ENCODE data around the gene LRRC4C. TPM values are rescaled to one million over a fixed set of nuclear protein-coding genes. Genes with fewer than 3 reads are reported as not detected.

LRRC4C gene
- total and polyA plus RNA-seq, 4 donors: 0.10 to 0.93 (median 0.30) TPM

DNA sequence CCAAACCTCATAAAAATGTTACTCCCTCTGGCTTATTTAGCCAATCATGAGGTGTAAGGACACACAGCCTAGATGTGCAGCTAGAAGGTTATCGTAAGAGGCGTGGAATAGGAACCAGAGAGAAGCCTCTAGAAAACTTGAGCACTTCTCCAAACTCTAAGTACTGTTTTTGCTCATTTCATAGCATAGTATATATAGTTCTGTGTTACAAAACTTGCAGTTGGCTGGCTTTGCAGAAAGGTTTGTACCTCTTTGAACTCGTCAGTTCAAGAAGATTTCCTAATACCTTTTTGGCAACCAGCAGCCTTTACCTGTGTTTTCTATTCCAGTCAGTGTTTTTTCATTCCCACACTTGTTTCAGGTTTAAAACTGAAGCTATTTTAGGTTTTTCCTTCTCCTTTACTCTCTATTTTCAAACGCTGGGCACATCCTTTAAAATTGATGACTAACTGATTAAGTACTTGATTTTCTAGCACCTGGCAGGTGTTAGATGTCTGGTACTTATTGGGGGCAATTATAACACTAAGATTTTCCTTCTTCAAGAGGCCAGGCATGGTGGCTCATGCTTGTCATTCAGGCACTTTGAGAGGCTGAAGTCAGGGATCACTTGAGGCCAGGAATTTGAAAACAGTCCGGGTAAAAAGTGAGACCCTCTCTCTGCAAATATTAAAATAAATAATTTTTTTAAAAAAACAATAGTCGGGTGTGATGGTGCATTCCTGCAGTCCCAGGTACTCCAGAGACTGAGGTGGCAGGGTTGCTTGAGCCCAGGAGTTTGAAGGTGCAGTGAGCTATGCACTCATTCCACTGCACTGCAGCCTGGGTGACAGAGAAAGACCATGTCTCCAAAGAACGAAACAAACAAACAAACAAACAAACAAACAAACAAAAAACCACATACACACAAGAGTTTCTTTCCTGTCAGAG is 125.2 kb downstream of the LRRC4C start:
- TF ChIP-seq NR2F2 (IDR thresholded peaks at IDR 0.05): no peak
- no peak for TF ChIP-seq ZBTB33 (IDR thresholded peaks at IDR 0.05)
- TF ChIP-seq FOXA2 (IDR thresholded peaks at IDR 0.05): no peak
- TF ChIP-seq FOXA1 (IDR thresholded peaks at IDR 0.05): no peak
- TF ChIP-seq SP1 (IDR thresholded peaks at IDR 0.05): peak; percentile 18
- no peak for TF ChIP-seq EGR1 (IDR thresholded peaks at IDR 0.05; ENCODE audit: low read depth in 2 of 2)
- TF ChIP-seq, protein P1, sequence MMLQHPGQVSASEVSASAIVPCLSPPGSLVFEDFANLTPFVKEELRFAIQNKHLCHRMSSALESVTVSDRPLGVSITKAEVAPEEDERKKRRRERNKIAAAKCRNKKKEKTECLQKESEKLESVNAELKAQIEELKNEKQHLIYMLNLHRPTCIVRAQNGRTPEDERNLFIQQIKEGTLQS (IDR thresholded peaks at IDR 0.05): no peak
- peak; percentile 12 to 39 for TF ChIP-seq HNF4A (conservative IDR thresholded peaks at IDR 0.05)
- no peak for TF ChIP-seq YY1 (IDR thresholded peaks at IDR 0.05)
- TF ChIP-seq, protein P2, sequence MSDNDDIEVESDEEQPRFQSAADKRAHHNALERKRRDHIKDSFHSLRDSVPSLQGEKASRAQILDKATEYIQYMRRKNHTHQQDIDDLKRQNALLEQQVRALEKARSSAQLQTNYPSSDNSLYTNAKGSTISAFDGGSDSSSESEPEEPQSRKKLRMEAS (IDR thresholded peaks at IDR 0.05): no peak
- TF ChIP-seq GABPA (IDR thresholded peaks at IDR 0.05 in 1 of 2, conservative IDR thresholded peaks at IDR 0.05 in 1 of 2): no peak
- peak; percentile 70 to 75 for TF ChIP-seq RXRA (IDR thresholded peaks at IDR 0.05)
- no peak for TF ChIP-seq HNF4G (IDR thresholded peaks at IDR 0.05)
- peak; percentile 35 to 39 for TF ChIP-seq RAD21 (IDR thresholded peaks at IDR 0.05)
- TF ChIP-seq REST (IDR thresholded peaks at IDR 0.05): no peak
- no peak for TF ChIP-seq TAF1 (conservative IDR thresholded peaks at IDR 0.05)
- TF ChIP-seq JUND (IDR thresholded peaks at IDR 0.05): no peak
- TF ChIP-seq CTCF (IDR thresholded peaks at IDR 0.05; ENCODE audit: low read depth, low read length, missing input control): no peak
- Histone ChIP-seq H3K36me3 (ENCODE audit: control insufficient read depth in 4 of 4, insufficient read depth in 3 of 4, low read depth in 1 of 4, low read length in 3 of 4) (no peaks in the 10 kb centered on the region), H3K27me3 (ENCODE audit: control insufficient read depth in 4 of 4, insufficient read depth in 4 of 4, low read length in 3 of 4) (no peaks in the 10 kb centered on the region), H3K9ac (ENCODE audit: low read depth in 1 of 2, low read length in 2 of 2) (no peak overlapping the region), H3K4me3 (ENCODE audit: low read depth in 1 of 3, low read length in 3 of 3) (no peak overlapping the region), H3K27ac (ENCODE audit: low read depth in 1 of 2, low read length in 2 of 2) (peak overlapping the region; percentile 59 to 63), H3K4me1 (ENCODE audit: control insufficient read depth in 4 of 4, insufficient read depth in 4 of 4, low read length in 3 of 4) (peaks cover 0 to 8% (median 5%) of the 10 kb centered on the region in 4 donors), H3K9me3 (ENCODE audit: control insufficient read depth in 4 of 4, low read length in 3 of 4) (no peaks in the 10 kb centered on the region)
- WGBS: 51% methylated on average over 7 of the region's 7 CpGs
- DNase-seq (ENCODE audit: low spot score): no peak

Measured in liver (tissue), 9 donors.